Naive thymus-derived CD8-positive, alpha-beta T cell (primary cell): ENCODE results near the gene THRAP3. TPM values are rescaled to one million over a fixed set of nuclear protein-coding genes. Genes with fewer than 3 reads are reported as not detected.

ENCODE experiments used
- ATAC-seq, 2 donors: fragments of 150-1000 bp; cut with Tn5 transposase in 1 of 2; sonication (Bioruptor Pico), chemical (Tn5 transposase) in 1 of 2; 1 replicate in 1 of 2; 2 replicates in 1 of 2; pipeline ENCODE4 v1.10.0; 2021; ENCODE audit warnings: mild to moderate bottlenecking in 2 of 2, moderate library complexity in 2 of 2
- POLR2A ChIA-PET: fragments of 350-600 bp; sonication (Branson Sonifier 250); formaldehyde crosslinking; loops from one replicate; lab custom pipeline; 2021; ENCODE audit warnings: antibody characterized with exemption; lab: Charles Lee
- DNase-seq, 10 donors: peaks; one replicate each; pipeline versions ENCODE4 v3.0.0 to v3.0.0-alpha.2; 2020 to 2022
- H3K27ac Mint-ChIP-seq, 10 donors: one replicate each; pipeline ENCODE4 v1.8.0; 2020 to 2022; ENCODE audit warnings: mild to moderate bottlenecking in 10 of 10, mixed read lengths in 10 of 10, moderate library complexity in 4 of 10, inconsistent platforms in 1 of 10
- H3K27me3 Mint-ChIP-seq, 5 donors: one replicate each; pipeline ENCODE4 v1.8.0; 2021 to 2022; ENCODE audit warnings: mixed read lengths in 5 of 5
- H3K36me3 Mint-ChIP-seq, 3 donors: one replicate each; pipeline ENCODE4 v1.8.0; 2020 to 2022; ENCODE audit warnings: mixed read lengths in 3 of 3, mild to moderate bottlenecking in 2 of 3, inconsistent platforms in 1 of 3
- H3K4me1 Mint-ChIP-seq, 4 donors: one replicate each; pipeline ENCODE4 v1.8.0; 2021 to 2022; ENCODE audit warnings: mixed read lengths in 4 of 4
- H3K4me3 Mint-ChIP-seq, 10 donors: one replicate each; pipeline ENCODE4 v1.8.0; 2020 to 2022; ENCODE audit warnings: mild to moderate bottlenecking in 10 of 10, mixed read lengths in 10 of 10, moderate library complexity in 6 of 10, inconsistent platforms in 1 of 10
- H3K9me3 Mint-ChIP-seq, 9 donors: one replicate each; pipeline ENCODE4 v1.8.0; 2020 to 2022; ENCODE audit warnings: mixed read lengths in 9 of 9, mild to moderate bottlenecking in 3 of 9, inconsistent platforms in 1 of 9, moderate library complexity in 1 of 9
- polyA plus RNA-seq, 3 donors: library from polyadenylated mRNA; unstranded; fragments of 300-500 nt; fragmentation: Illumina TruSeq; gene quantifications; one replicate each; pipeline ENCODE4 v1.2.3, GENCODE V29; 2021
- total RNA-seq, 8 experiments: library from RNA in 2 of 8; stranded (reverse) in 2 of 8; gene quantifications; one replicate each; pipeline ENCODE4 v1.2.3 and lab custom pipeline; 2021 to 2026

Gene THRAP3
- total and polyA plus RNA-seq, 5 experiments from 2014 or later = 87.6 to 131 (median 106) TPM

- Mint-ChIP-seq H3K36me3 (peaks cover 0 to 46% (median 14%) of the 10 kb centered on the region in 3 donors), H3K27ac (peak overlapping the region in 5 of 10 donors; percentile 66 to 91 (median 85)), H3K4me1 (peaks cover 11 to 28% (median 16%) of the 10 kb centered on the region in 4 donors), H3K27me3 (no peaks in the 10 kb centered on the region), H3K4me3 (peak overlapping the region in 1 of 10 donors; percentile 23), H3K9me3 (no peaks in the 10 kb centered on the region)
- DNase-seq = peak; percentile 49 to 81 (median 62)
- peak; percentile 84 to 96 for ATAC-seq
- POLR2A ChIA-PET = interaction anchor here (0.7 to 2.9 kb wide), 7 partner anchors 20 to 81 kb away, joined by 3 to 26 read pairs (median 5); partner anchors contain the start of gene SH3D21
These were observed 118.4 kb downstream of the THRAP3 start for GRCh38 chr1:36342426-36343185.

GRCh38 chr1:36343651-36344394 lies 119.6 kb downstream of the THRAP3 start:
- Mint-ChIP-seq H3K4me1 (peaks cover 9 to 23% (median 13%) of the 10 kb centered on the region in 4 donors), H3K36me3 (peaks cover 0 to 55% (median 16%) of the 10 kb centered on the region in 3 donors), H3K9me3 (no peaks in the 10 kb centered on the region), H3K27me3 (no peaks in the 10 kb centered on the region), H3K27ac (peak overlapping the region in 2 of 10 donors; percentile 13 to 17), H3K4me3 (no peak overlapping the region)
- POLR2A ChIA-PET = interaction anchor here (0.6 to 2.9 kb wide), 3 partner anchors 24 to 76 kb away, joined by 5 to 26 read pairs (median 12); no protein-coding TSS in a partner anchor
- DNase-seq (no peak), ATAC-seq (no peak)

- Mint-ChIP-seq H3K36me3 (peaks cover 0 to 52% (median 16%) of the 10 kb centered on the region in 3 donors), H3K4me1 (peaks cover 7 to 23% (median 13%) of the 10 kb centered on the region in 4 donors), H3K4me3 (no peak overlapping the region), H3K9me3 (no peaks in the 10 kb centered on the region), H3K27me3 (no peaks in the 10 kb centered on the region), H3K27ac (peak overlapping the region in 2 of 10 donors; percentile 19 to 82)
- POLR2A ChIA-PET = interaction anchor here (0.6 to 2.9 kb wide), 2 partner anchors 23 to 41 kb away, joined by 5 to 26 read pairs; no protein-coding TSS in a partner anchor
- ATAC-seq (no peak), DNase-seq (no peak)
These were observed 120.1 kb downstream of the THRAP3 start for GRCh38 chr1:36344395-36344680.

GRCh38 chr1:36345353-36345752 lies 121.1 kb downstream of the THRAP3 start:
- H3K9me3 Mint-ChIP-seq = no peaks in the 10 kb centered on the region
- no peaks in the 10 kb centered on the region for H3K27me3 Mint-ChIP-seq
- POLR2A ChIA-PET = interaction anchor here (1.2 to 1.4 kb wide), 2 partner anchors 21 to 24 kb away, joined by 4 to 5 read pairs; no protein-coding TSS in a partner anchor
- peak overlapping the region in 1 of 10 donors; percentile 43 for H3K27ac Mint-ChIP-seq
- H3K4me1 Mint-ChIP-seq = peaks cover 8 to 25% (median 13%) of the 10 kb centered on the region in 4 donors
- H3K4me3 Mint-ChIP-seq = no peak overlapping the region
- no peak for ATAC-seq
- peaks cover 0 to 48% (median 14%) of the 10 kb centered on the region in 3 donors for H3K36me3 Mint-ChIP-seq
- DNase-seq = no peak

- Mint-ChIP-seq H3K36me3 (peaks cover 0 to 42% (median 10%) of the 10 kb centered on the region in 3 donors), H3K27ac (peak overlapping the region in 1 of 10 donors; percentile 68), H3K27me3 (no peaks in the 10 kb centered on the region), H3K4me1 (peaks cover 14 to 38% (median 27%) of the 10 kb centered on the region in 4 donors), H3K4me3 (no peak overlapping the region), H3K9me3 (no peaks in the 10 kb centered on the region)
- ATAC-seq (no peak), DNase-seq (no peak)
- POLR2A ChIA-PET = interaction anchor here (0.5 to 1.7 kb wide), 4 partner anchors 14 to 165 kb away, joined by 3 to 6 read pairs (median 4); no protein-coding TSS in a partner anchor
These were observed 122.6 kb downstream of the THRAP3 start for GRCh38 chr1:36346741-36347370.

- ATAC-seq (no peak), DNase-seq (no peak)
- Mint-ChIP-seq H3K36me3 (peaks cover 0 to 45% (median 13%) of the 10 kb centered on the region in 3 donors), H3K27me3 (no peaks in the 10 kb centered on the region), H3K27ac (peak overlapping the region in 1 of 10 donors; percentile 10), H3K4me1 (peaks cover 19 to 32% (median 25%) of the 10 kb centered on the region in 4 donors), H3K9me3 (no peaks in the 10 kb centered on the region), H3K4me3 (no peak overlapping the region)
- POLR2A ChIA-PET = interaction anchor here (0.5 to 4.3 kb wide), 5 partner anchors 18 to 418 kb away, joined by 3 to 59 read pairs (median 3); partner anchors contain the start of genes AGO3 and STK40
These were observed 125.0 kb downstream of the THRAP3 start for GRCh38 chr1:36349241-36349671.

- Mint-ChIP-seq H3K27ac (no peak overlapping the region), H3K4me1 (peaks cover 16 to 32% (median 21%) of the 10 kb centered on the region in 4 donors), H3K4me3 (no peak overlapping the region), H3K36me3 (peaks cover 0 to 45% (median 14%) of the 10 kb centered on the region in 3 donors), H3K27me3 (no peaks in the 10 kb centered on the region), H3K9me3 (no peaks in the 10 kb centered on the region)
- POLR2A ChIA-PET = interaction anchor here (0.5 to 4.3 kb wide), 5 partner anchors 17 to 419 kb away, joined by 3 to 59 read pairs (median 3); partner anchors contain the start of genes AGO3 and STK40
- DNase-seq = no peak
- no peak for ATAC-seq
These were observed 125.6 kb downstream of the THRAP3 start for GRCh38 chr1:36349839-36350238.

GRCh38 chr1:36350659-36351226 lies 126.5 kb downstream of the THRAP3 start:
- DNase-seq = peak in 8 of 10 donors; percentile 37 to 65 (median 46)
- Mint-ChIP-seq H3K27me3 (no peaks in the 10 kb centered on the region), H3K9me3 (no peaks in the 10 kb centered on the region), H3K27ac (peak overlapping the region; percentile 36 to 94 (median 81)), H3K4me1 (peaks cover 14 to 32% (median 19%) of the 10 kb centered on the region in 4 donors), H3K36me3 (peaks cover 0 to 47% (median 14%) of the 10 kb centered on the region in 3 donors), H3K4me3 (peak overlapping the region in 8 of 10 donors; percentile 12 to 75 (median 62))
- peak; percentile 99 to 100 for ATAC-seq
- POLR2A ChIA-PET = interaction anchor here (0.9 to 4.3 kb wide), 10 partner anchors 10 to 420 kb away, joined by 3 to 59 read pairs (median 4); partner anchors contain the start of genes AGO3, LSM10 and STK40

- ATAC-seq = peak in 1 of 2 donors; percentile 12
- Mint-ChIP-seq H3K27ac (peak overlapping the region in 9 of 10 donors; percentile 11 to 89 (median 55)), H3K4me1 (peaks cover 14 to 32% (median 19%) of the 10 kb centered on the region in 4 donors), H3K36me3 (peaks cover 0 to 48% (median 18%) of the 10 kb centered on the region in 3 donors), H3K4me3 (peak overlapping the region in 3 of 10 donors; percentile 54 to 69 (median 59)), H3K27me3 (no peaks in the 10 kb centered on the region), H3K9me3 (no peaks in the 10 kb centered on the region)
- POLR2A ChIA-PET = interaction anchor here (0.6 to 4.3 kb wide), 10 partner anchors 10 to 190 kb away, joined by 3 to 59 read pairs (median 4); partner anchors contain the start of gene LSM10
- no peak for DNase-seq
These were observed 127.2 kb downstream of the THRAP3 start for GRCh38 chr1:36351227-36351977.

GRCh38 chr1:36352125-36352909 lies 128.1 kb downstream of the THRAP3 start:
- H3K4me3 Mint-ChIP-seq = peak overlapping the region in 2 of 10 donors; percentile 42 to 45
- DNase-seq (no peak), ATAC-seq (no peak)
- POLR2A ChIA-PET = interaction anchor here (1.2 to 4.3 kb wide), 3 partner anchors 9 to 20 kb away, joined by 3 to 59 read pairs (median 4); no protein-coding TSS in a partner anchor
- H3K27ac Mint-ChIP-seq = peak overlapping the region in 5 of 10 donors; percentile 20 to 65 (median 48)
- H3K36me3 Mint-ChIP-seq = peaks cover 0 to 50% (median 17%) of the 10 kb centered on the region in 3 donors
- no peaks in the 10 kb centered on the region for H3K27me3 Mint-ChIP-seq
- peaks cover 14 to 32% (median 19%) of the 10 kb centered on the region in 4 donors for H3K4me1 Mint-ChIP-seq
- no peaks in the 10 kb centered on the region for H3K9me3 Mint-ChIP-seq
